Stimulated activated CD8-positive, alpha-beta memory T cell treated with anti-CD3 and anti-CD28 coated beads, Interleukin-12 subunit alpha, Interleukin-12 subunit beta, amount 100 ng/mL, for 4 hours (primary cell): ENCODE results near the gene U2AF1L4.

Experiments
- DNase-seq: peaks from one replicate; pipeline ENCODE4 v3.0.0-alpha.2; 2020; ENCODE audit warnings: low read depth

U2AF1L4 gene

DNA sequence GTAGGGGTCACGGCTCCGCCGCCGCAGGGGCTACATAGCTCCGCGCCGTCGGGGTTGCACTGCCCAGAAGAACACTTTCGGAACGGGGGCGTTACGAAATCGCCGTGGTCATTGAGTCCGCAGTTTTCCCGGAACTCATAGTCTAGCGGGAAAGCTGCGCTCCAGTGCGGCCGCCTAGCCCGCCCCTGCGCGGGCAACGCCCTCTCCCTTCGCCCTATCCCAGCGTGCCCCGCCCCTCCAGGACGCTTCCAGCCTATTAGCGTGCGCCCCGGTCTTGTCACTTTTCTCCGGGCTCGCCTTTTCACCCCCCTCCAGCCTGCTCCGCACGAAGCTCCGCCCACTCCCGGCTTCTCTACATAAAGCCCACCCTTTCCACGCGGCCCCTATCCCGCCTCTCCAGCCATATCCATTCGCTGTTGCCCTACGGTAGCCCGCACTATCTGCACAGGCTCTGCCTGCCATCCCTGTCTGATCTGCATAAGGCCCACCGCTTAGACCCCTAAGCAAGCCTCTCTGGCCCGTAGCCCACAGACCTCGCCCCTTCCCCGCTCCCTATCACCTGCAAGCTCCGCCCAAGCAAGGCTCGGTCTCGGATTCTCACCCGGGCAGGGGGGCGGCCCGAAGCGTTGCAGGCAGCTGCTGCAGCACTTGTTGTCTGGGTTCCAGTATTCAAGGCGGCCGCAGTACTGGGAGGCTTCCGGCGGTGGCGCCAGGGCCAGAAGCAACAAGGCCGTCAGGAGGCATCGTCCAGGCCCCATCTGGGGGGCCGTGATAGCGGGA is 4.6 kb downstream of the U2AF1L4 start:
- peak; percentile 90 for DNase-seq

DNA sequence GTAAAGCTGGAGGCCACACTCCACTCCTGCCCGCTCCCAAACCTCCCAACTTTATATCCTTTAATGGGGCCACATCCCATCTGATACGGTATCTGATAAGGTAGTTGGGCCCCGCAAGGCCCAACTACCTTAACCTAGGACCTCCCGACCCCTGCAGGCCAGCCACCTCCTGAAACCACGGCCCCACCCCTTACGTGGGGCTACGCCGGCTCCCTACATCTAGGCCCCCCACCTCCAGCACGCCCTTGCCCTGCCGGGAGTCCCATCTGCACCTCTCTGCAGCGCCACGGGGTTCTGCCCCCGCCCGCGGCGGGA is 5.2 kb downstream of the U2AF1L4 start:
- no peak for DNase-seq

DNA sequence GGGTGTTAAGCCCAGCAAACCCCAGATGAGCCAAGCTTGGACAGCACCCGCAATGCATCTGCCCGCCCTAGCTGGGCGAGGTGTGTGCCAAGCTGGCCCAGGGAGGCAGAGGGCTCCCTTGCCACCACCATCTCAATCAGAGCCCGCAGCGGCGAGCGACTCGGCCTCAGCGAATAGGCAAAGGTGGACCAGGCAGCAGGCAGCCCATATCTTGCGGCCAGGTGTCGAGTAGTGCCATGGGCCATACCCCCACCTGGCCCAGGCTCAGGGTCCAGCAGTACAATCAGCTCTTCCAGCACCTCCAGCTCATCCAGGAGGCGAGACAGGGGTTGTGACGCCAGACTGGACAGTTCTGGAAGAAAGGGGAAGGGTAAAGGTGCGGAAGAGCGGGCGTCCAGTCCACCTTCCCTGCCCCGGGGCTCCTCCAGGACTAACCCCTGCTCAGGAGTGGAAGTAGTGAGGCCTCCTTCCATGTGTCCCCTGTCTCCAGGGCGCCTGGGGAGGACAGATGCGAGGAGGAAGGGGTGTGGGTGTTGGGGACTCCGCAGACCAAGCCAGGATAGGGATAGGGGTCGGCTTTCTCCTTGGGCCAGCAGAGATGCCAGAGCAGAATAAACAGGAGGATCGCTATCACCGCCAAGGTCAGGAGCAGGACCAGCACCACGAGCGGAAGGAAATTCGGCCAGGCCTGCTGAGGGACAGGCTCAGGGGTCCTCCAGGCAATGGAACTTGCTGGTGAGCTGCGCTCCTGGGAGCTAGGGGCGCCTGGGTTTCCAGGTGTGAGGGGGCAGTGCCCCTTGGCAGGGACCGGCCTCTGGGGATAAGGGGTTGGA is 5.7 kb downstream of the U2AF1L4 start:
- no peak for DNase-seq

DNA sequence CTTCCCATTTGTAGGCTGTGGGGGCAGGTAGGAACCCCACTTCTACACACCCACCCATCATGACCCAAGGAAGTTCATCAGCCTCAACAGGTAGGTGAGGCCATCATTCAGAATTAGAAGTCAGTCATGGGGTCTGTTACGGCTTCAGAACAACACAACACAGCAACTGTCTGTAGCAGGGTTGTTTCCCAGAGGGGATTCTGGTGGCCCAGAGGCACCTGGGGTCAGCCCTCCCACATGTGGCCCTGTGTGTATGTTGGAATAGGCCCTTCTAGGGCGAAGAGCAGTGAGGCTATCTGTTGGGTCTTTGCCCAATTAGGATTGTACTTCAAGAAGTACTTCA is 6.4 kb downstream of the U2AF1L4 start:
- no peak for DNase-seq

DNA sequence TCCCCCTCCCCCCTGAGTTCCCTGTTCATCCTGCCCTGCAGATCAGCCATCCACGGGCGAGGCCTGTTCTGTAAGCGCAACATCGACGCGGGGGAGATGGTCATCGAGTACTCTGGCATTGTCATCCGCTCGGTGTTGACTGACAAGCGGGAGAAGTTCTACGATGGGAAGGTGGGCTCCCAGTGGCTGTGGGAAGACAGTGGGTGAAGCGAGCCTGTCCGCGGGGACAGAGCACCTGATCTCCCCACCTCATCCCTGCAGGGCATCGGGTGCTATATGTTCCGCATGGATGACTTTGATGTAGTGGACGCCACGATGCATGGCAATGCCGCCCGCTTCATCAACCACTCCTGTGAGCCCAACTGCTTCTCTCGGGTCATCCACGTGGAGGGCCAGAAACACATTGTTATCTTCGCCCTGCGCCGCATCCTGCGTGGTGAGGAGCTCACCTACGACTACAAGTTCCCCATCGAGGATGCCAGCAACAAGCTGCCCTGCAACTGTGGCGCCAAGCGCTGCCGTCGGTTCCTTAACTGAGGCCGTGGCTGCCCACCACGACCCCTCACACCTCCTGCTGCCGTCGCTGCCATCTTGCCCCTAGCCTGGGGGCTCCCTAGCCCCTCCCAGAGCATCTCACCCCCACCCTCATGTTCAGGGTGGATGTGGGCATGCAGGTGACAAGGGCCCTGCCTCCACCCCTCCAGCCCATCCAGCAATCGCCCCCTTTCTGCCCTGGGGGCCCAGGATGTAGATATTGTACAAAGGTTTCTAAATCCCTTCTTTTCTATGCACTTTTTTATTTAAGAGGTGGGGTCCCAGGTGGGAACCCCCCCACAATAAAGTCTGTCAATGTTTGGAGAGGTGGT is 7.0 kb downstream of the U2AF1L4 start:
- no peak for DNase-seq

DNA sequence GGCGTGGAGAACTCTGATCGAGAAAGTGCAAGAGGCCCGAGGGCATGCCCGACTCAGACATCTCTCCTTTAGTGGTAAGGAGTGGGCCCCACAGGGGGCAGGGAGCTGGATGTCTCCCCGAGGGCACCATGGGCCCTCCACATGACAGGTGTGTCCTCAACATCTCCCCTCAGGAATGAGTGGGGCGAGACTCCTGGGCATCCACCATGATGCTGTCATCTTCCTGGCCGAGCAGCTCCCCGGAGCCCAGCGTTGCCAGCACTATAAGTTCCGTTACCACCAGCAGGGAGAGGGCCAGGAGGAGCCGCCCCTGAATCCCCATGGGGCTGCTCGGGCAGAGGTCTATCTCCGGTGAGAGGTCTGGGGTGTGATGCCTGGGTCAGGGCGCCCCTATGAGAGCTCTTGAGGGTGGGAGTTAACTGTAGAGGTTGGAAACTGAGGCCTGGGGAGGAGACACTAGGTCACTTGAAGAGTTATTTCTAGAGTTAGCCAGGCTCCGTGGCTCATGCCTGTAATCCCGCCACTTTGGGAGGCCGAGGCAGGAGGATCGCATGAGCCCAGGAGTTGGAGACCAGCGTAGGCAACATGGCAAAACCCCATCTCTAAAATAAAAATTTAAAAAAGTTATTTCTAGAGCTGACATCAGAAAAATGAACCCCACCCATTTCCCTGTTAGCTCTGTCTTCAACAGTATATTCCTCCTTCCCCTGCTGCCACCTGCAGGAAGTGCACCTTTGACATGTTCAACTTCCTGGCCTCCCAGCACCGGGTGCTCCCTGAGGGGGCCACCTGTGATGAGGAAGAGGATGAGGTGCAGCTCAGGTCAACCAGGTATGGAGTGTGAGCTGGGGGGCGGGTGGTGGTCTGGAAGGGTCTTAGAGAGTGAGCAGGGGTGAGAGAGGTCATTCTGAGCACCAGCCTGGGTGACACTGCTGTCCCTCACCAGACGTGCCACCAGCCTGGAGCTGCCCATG is 8.0 kb downstream of the U2AF1L4 start:
- no peak for DNase-seq

DNA sequence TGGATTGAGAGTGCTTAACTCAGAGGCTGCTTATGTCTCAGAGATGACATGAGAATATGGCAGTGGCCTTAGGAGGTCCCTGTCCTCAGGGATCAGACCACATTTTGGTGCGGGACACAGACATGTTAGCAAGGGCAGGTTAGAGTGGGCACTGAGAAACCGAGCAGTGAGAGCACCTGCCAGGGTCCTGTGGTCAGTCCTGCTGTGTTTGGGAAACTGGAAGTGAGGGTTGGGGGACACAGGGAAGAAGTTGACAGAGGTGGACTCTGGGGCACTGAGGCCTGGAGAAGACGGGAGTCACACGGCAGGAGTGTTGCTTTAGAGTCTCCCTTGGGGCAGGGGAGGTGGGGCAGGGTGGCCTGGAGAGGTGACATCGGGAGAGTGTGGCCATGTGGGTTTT is 10.3 kb downstream of the U2AF1L4 start:
- DNase-seq = no peak

DNA sequence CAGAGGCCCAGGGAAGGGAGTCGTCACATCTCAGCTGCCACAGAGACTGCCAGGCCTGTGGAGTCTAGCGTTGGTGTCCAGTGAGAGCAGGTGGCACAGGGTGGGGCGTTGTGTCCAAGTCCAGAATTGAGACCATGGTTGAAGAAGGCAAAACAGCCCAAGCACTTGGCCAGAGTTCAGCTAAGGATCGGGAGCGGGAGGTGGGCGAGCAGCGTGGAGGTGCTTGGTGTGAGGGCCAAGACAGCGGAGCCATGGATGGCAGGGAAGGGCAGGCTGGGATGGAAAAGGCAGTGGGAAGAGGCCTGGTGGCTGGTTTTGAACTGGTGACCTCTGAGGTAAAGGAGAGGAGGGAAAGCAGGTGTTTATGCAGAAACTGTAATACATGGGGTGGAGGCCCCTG is 10.9 kb downstream of the U2AF1L4 start:
- no peak for DNase-seq

DNA sequence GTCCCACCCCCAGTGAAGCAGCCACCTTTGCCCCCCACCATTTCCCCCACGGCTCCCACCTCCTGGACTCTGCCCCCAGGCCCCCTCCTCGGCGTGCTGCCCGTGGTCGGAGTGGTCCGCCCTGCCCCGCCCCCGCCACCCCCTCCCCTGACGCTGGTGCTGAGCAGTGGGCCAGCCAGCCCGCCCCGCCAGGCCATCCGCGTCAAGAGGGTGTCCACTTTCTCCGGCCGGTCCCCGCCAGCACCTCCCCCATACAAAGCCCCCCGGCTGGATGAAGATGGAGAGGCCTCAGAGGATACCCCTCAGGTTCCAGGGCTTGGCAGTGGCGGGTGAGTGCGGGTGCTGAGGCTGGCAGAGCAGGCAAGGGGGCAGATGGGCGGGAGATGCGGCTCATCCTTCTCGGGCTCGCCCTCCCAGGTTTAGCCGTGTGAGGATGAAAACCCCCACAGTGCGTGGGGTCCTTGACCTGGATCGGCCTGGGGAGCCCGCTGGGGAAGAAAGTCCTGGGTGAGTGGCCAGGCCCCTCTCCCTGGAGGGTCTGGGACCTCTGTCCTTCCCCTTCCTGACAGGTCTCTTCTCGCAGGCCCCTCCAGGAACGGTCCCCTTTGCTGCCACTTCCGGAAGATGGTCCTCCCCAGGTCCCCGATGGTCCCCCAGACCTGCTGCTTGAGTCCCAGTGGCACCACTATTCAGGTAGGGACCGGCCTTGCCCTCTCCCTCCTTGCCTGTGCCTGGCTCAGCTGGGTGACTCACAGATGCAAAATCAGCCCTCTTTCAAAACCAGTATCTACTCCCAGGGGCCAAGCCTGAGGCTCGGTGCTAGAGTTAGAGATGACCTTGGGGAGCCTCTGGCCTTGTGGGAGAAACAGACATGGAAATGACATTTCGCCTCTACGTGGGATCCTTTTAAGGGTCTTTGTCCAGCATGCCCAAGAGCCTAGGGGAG is 11.8 kb downstream of the U2AF1L4 start:
- no peak for DNase-seq

DNA sequence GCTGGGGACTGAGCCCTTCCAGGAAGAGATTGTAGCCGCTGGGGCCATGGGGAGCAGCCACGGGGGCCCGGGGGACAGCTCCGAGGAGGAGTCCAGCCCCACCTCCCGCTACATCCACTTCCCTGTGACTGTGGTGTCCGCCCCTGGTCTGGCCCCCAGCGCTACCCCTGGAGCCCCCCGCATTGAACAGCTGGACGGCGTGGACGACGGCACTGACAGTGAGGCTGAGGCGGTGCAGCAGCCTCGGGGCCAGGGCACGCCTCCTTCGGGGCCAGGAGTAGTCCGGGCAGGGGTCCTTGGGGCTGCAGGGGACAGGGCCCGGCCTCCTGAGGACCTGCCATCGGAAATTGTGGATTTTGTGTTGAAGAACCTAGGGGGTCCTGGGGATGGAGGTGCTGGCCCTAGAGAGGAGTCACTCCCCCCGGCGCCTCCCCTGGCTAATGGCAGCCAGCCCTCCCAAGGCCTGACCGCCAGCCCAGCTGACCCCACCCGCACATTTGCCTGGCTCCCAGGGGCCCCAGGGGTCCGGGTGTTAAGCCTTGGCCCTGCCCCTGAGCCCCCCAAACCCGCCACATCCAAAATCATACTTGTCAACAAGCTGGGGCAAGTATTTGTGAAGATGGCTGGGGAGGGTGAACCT is 12.6 kb downstream of the U2AF1L4 start:
- no peak for DNase-seq

DNA sequence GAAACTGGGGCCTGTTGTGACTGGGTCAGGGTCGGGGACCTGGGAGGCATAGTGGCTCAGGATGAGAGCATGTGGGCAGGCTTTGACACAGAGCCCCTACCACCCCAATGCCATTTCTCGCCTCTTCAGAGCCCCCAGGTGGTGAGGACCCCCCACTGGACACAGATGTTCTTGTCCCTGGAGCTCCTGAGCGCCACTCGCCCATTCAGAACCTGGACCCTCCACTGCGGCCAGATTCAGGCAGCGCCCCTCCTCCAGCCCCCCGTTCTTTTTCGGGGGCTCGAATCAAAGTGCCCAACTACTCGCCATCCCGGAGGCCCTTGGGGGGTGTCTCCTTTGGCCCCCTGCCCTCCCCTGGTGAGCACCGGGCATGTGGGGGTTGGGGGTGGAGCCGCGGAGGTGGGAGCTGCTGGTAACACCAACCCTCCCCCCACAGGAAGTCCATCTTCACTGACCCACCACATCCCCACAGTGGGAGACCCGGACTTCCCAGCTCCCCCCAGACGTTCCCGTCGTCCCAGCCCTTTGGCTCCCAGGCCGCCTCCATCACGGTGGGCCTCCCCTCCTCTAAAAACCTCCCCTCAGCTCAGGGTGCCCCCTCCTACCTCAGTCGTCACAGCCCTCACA is 13.3 kb downstream of the U2AF1L4 start:
- no peak for DNase-seq

DNA sequence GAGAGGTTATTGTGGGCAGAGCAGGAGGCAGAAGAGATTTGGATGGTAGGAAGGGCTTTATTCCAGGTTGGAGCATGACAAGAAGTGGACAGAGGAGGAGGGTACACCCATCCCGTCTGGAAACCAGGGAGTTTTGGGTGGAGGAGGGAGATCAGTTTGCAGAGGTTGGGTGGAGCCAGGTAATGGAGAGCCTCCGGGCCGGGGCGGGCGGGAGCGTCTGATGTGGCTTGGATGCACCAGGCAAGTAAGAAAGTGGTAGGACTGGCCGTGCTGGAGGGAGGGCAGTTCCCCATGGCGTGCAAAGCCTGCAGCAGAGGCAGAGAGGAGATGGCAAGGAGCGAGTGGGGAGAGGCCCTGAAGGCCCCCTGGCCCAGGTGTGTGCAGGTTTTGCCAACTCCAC is 13.9 kb downstream of the U2AF1L4 start:
- no peak for DNase-seq

DNA sequence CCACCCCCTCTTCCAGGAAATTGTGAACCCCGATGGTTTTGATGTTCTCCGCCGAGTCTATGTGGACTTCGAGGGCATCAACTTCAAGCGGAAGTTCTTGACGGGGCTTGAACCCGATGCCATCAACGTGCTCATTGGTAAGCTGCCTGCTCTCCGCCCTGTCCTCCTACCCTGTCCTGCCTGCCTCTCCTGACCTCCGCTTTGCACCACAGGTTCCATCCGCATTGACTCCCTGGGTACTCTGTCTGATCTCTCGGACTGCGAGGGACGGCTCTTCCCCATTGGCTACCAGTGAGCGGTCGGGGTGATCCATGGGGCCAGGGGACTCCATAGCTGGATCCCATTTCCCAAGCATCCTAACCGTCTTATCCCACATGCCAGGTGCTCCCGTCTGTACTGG is 14.9 kb downstream of the U2AF1L4 start:
- DNase-seq = no peak

DNA sequence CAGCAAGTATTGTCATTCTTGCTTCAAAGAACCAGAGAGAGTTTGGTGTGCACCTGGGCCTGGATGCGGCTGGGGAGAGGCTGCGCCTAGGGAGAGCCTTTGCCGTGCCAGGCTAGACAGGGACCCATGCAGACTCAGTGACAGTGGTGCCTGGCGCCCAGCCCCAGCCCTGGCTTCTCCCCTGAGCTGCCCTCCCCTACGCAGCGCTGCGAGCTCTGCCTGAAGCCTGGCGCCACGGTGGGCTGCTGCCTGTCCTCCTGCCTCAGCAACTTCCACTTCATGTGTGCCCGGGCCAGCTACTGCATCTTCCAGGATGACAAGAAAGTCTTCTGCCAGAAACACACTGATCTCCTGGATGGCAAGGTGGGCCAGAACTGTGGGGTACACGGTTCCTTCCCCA is 15.5 kb downstream of the U2AF1L4 start:
- DNase-seq = no peak

DNA sequence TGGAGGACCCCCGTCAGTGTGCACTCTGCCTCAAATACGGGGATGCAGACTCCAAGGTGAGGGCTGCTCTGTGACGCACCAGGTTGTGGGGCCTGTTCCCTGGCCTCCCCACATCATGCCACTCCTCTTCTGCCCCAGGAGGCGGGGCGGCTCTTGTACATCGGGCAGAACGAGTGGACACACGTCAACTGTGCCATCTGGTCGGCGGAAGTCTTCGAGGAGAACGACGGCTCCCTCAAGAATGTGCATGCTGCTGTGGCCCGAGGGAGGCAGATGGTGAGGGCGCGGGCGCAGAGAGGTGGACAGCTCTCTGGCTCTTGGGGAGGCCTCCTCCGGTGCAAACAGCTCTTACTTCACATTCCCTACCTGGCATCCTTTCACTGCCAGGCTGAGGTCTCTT is 16.2 kb downstream of the U2AF1L4 start:
- no peak for DNase-seq

DNA sequence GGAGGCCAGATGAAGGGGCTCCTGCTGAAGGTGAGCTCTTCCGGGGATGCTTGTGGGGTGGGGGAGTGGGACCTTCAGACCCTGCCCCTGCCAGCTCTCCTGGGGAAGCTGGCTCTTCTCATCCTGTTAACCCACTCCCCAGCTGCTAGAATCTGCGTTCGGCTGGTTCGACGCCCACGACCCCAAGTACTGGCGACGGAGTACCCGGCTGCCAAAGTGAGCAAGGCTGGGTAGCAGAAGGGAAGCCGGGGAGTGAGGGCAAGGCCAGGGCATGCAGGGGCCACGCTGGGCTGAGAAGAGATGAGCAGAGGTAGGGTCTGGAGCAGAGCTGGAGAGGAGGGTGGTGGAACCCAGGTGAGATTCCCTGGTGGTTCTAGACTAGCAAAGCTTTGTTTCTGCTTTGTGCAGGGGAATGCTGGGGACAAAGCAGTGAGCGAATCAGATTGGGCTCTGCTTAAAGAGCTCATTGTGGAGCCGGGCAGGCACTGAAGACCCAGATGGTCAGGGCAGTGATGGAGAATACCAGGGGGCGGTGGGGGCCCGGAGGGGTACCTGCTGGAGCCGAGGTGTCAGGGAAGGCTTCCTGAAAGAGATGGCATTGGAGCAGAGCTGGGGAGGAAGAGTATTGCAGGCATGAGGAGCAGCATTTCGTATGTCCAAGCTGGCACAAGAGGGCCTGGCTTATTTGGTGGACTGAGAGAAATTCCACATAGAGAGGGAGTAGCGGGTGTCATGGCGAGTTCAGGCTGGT is 17.1 kb downstream of the U2AF1L4 start:
- DNase-seq = no peak

DNA sequence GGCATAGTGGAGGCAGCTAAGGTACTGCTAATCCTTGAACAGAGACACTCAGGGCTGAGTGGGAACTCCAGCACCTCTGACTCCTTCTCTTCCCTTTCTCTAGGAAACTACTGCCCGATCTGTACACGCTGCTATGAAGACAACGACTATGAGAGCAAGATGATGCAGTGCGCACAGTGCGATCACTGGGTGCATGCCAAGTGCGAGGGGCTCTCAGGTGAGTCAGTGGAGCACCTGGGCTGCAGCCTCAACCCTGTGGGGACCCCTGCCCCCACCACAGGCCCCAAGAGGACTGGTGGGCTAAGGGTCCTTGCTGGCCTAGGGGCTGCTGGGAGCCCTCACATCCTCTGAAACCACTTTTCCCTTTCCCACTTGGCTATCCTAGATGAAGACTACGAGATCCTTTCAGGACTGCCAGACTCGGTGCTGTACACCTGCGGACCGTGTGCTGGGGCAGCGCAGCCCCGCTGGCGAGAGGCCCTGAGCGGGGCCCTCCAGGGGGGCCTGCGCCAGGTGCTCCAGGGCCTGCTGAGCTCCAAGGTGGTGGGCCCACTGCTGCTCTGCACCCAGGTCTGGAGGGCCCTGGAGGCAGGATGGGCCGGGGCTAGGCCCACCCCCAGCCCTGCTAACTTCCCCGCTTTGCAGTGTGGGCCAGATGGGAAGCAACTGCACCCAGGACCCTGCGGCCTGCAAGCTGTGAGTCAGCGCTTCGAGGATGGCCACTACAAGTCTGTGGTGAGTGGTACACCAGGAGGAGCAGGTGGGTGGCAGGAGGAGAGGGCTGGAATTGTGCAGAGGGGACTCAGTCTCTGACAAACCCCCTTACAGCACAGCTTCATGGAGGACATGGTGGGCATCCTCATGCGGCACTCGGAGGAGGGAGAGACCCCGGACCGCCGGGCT is 17.9 kb downstream of the U2AF1L4 start:
- DNase-seq = no peak
